Activated T-cell treated with anti-CD3 and anti-CD28 coated beads, Interleukin-2, amount 50 U/mL, for 4 hours (primary cell): ENCODE results near the gene LDLRAD2. TPM values are rescaled to one million over a fixed set of nuclear protein-coding genes. Genes with fewer than 3 reads are reported as not detected.

Source experiments
- total RNA-seq, 3 donors: library from RNA; stranded (reverse); gene quantifications; one replicate each; pipeline ENCODE4 v1.2.1, GENCODE V29; 2021

The LDLRAD2 gene
- total RNA-seq, 3 donors from 2014 or later: 0.05 TPM; not detected in 2

Other genes with a start within 250 kb of the LDLRAD2 start
- gene RAP1GAP, start 142.9 kb upstream of the LDLRAD2 start, total RNA-seq: 1 to 10 TPM in 2 of 3 donors, under 1 TPM in 1; 0.46 to 1.4 (median 1.2) TPM
- gene USP48, start 29.1 kb upstream of the LDLRAD2 start, total RNA-seq: 10 to 100 TPM; 49.0 to 52.2 (median 50.6) TPM
- gene HSPG2, start 125.0 kb downstream of the LDLRAD2 start, total RNA-seq: 1 to 10 TPM in 2 of 3 donors, under 1 TPM in 1; 0.92 to 1.7 (median 1.2) TPM
- 1 to 10 TPM; 2.2 to 5.3 (median 3.6) TPM for gene CELA3B, start 164.8 kb downstream of the LDLRAD2 start, total RNA-seq
- 1 to 10 TPM; 4.0 to 8.1 (median 6.9) TPM for gene CELA3A, start 189.4 kb downstream of the LDLRAD2 start, total RNA-seq
- 100 to 1,000 TPM; 218 to 249 (median 235) TPM for gene CDC42, start 240.4 kb downstream of the LDLRAD2 start, total RNA-seq